NCI-H2196 treated with DMSO at 0.1 percent for 48 hours (cell line): ENCODE data around the gene VSTM2A.
"Not testable (repeated sequence)": the region's sequence is repeated elsewhere in the genome, so short reads cannot be mapped to it uniquely, and the experiment has no call there.

Source experiments
- DNase-seq: peaks from one replicate; lab custom pipeline; 2025; ENCODE audit not compliant: unreplicated experiment; lab: John Stamatoyannopoulos, UW

Gene VSTM2A, protein sequence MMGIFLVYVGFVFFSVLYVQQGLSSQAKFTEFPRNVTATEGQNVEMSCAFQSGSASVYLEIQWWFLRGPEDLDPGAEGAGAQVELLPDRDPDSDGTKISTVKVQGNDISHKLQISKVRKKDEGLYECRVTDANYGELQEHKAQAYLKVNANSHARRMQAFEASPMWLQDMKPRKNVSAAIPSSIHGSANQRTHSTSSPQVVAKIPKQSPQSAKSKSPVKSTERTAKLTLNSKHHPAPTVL

DNA sequence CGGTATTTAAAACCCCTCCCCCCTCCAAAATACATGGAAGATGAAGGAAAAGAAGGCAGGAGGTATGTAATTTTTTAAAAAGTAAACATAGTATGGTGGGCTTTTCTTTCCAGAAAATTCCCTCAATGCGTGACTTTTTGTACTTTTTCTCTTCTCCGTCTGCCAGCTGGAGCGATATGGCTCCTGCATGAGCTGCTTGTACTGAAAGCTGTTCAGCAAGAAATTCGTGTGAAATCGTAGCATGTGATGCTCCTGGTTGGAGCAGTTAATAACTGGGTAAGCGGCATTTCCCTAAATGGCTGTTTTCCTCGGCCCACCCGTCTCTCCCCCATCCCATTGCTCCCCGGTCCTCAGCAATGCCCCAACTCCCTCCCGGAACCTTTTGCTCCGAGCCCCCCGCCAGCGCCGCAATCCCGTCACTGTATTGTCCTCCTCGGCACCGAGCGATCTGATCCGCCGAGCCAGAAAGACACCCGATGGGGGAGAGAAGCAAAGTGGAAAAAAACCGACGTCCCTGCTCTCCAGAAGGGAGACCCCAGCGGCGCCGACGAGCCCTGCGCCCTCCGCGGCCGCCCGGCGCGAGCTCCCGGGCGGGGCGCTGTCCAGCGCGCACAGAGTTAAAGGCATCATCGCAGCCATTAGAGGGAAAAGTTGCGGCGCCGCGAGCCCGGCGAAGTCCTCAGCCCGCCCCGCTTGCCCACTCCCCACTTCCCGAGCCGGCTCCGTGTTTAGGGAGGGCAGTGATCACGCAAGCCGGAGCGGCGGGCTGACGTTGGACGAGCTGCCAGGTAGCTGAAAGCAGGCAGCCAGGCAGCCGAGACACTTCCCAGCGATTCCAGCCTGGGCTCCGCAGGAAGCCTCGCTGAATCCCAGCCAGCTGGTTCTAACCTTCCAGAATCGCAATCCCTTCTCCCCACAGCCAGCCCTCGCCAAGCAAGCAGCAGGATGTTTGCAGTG lies at the start of gene VSTM2A:
VSTM2A (plus strand) TSS at position 707 of the 957 bp plus-strand sequence. CDS start 356 bp downstream, outside the sequence.
- no peak for DNase-seq

DNA sequence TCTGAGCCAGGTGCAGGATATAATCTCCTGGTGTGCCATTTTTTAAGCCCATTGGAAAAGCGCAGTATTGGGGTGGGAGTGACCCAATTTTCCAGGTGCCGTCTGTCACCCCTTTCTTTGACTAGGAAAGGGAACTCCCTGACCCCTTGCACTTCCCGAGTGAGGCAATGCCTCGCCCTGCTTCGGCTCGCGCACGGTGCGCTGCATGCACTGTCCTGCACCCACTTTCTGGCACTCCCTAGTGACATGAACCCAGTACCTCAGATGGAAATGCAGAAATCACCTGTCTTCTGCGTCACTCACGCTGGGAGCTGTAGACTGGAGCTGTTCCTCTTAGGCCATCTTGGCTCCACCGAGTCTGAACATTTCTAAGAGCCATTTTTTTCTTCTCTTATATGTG lies 37.6 kb upstream of the VSTM2A start:
- not testable (repeated sequence) for DNase-seq

DNA sequence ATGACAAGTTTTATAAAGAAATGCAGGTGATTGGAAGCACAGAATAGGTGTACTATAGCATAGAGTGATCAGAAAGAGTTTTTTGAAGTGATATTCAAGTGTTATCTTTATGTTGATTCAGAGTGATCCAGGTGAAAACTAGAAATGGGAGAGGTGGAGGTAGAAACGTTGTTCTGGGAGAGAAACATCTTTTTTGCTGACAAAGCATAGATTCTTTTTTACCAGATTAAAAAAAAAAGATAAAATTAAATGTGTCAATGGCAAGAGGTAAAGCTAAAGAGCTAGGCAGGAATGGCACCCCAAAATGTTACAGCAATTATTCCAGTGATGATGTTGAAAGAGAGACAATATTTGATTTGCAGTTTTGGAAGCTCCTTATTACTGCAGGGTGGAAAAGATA lies 12.6 kb upstream of the VSTM2A start:
- DNase-seq: no peak

DNA sequence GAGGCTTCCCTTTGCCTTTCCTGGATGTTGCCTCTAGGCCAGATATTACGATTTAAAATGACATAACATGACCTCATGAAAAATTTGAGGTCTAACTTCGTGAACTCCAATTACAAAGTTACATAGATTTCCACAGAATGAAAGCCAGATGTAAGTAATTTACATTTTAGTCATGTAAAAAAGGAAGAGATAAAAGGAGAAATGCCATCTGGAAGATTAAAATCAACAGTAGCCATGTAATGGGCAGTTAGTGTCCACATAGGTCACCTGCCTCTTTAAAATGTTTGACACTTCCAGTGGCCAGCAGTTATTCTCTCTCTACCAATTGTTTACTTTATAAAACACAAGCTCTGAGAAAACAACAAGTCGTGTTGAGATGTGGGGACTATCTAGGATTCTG lies 4.1 kb upstream of the VSTM2A start:
- DNase-seq: no peak

DNA sequence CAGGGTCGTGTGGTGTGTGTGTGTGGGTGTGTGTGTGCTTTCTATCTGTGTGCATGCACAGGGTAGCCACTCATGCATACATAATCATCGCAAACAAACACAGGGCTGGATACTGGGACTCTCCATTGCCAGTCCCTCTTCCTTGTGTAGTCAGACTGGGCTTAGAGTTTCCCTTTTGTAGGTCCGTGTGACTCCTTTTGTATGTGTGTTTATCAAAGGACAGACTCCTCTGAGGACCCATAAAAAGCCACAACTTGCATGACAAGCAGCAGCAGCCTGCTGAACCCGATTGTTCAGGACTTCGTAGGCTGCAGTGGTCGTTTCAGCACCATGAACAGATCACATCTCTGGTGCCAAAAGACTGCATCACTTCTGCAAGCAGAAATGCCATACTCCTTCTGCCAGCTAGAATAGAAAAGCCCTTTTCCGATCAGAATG lies 895 bp downstream of the VSTM2A start:
- DNase-seq: no peak

DNA sequence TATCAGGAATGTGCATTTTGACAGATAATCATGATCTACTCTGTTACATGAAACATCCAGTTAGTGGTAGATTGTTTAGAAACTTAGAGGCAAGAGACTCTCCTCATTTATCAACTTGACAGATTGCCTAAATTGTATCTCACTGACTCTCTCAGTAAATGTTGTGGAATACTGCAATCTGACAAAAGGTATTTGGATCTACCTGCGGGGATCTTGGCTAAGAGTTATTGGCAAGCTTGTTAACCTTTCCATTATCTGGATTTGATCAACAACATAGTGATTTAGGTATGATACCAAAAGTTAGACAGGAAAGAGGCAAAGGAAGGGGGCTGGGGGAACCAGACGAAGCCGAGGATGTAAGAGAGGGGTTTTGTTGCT lies 2.0 kb downstream of the VSTM2A start:
- DNase-seq: no peak

DNA sequence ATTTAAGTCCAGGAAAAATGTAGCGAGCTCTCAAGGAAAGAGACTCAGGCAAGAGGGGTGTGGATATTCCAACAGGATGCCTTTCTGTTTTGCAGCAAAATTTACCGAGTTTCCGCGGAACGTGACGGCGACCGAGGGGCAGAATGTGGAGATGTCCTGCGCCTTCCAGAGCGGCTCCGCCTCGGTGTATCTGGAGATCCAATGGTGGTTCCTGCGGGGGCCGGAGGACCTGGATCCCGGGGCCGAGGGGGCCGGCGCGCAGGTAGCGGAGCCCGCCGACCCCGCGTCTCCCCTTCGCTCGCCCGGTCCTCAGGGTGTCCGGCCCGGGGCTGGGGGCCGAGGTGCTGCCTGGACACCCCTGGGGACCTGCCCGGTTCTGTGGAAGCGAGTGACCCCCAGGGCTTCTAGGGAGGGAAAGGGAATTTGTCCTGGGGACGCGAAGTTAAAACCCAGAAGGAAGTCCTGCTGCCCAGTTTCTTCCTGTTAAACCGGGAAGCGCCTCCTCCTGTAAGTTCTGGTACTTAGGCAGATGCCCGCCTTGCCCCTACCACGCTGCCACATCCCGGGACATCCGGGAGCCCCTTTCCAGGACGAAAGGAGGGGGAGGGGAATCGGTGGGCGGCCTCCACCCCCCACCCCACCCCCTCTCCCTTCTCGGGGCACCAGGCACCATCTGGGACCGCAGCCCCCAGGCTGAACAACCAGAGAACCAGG lies 2.5 kb downstream of the VSTM2A start:
- no peak for DNase-seq

DNA sequence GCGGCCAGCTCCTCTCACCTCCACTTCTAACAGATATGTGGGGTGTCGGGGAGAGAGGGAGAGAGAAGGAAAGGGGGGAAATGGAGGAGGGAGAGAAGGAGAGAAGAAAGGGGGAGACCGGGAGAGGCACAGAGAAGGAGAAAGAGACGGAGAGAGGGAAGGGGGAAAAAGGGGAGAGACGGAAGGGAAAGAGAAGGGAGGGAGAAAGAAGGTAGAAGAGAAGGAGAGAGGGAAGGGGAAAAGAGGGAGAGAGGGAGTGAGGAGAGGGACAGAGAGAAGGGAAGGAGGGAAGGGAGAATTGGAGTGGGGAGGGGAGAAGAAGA lies 3.0 kb downstream of the VSTM2A start:
- no peak for DNase-seq

DNA sequence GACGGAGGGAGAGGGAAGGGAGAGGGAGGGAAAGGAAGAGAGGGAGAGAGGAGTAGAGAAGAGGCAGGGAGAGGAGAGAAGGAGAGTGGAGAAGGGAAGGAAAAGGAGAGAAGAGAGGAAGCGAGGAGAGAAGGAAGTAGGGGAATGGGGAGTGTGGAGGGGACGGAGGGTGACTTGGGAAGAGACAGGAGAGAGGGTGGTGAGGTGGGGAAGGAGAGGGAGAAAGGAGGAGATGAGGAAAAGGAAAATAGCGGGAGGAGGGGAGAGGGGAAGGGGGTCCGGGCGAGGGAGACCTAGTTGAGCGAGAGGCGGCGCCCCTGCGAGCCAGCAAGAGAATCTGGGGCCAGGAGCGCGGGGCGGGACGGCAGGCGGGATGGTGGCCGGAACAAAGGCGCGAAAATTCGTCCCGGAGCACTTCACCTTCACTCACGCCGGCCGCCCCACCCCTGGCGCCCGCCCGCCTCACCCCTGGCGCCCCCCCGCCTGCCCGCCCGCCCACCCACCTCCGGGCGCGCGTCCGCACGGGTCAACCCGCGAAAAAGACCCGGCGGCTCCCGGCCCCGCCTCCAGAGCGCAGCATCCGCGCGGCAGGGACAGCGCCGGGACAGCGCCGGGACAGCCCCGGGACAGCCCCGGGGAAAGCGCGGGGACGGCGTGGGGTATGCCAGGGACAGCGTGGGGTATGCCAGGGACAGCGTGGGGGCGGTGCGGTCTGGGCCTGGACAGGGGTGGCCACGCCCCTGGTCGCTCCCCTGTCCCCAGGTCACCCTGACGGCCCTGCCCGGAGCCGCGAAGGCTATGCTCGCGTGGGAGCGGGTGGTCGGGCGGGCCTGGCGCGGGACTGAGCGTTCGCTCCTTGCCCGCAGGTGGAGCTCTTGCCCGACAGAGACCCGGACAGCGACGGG lies 4.2 kb downstream of the VSTM2A start:
- no peak for DNase-seq

DNA sequence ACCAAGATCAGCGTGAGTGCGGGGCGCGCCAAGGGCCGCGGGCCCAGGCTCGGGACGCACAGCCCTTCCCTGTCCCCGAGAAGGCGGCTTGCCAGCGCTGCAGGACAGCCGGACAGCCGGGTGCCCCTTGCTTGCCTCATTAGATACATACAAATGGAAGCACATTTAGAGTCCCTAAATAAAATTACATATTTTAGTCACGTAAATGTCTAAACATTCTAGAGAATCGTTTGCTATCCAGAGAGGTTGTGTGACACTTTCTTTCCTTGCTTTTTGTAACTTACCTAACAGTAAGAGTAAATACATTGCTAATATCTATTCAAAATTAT lies 4.8 kb downstream of the VSTM2A start:
- DNase-seq: no peak

DNA sequence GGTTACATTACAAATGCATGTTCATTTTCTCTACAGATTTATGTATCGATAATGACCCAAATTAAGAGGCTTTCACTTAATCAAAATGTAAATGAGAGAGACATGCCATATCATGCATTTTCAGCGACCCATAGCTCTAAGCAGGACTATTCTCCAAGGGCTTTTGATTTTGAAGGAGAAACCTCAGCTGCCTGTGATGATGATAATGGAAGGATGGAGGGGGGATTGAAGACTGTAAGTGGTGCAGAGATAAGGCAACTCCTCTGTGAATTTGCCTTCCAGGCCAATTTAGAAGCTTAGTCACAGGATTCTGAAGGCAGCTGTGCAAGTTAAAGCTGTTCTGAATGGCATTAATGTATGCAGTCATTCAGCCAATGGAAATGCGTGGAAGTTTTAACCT lies 8.3 kb downstream of the VSTM2A start:
- no peak for DNase-seq

DNA sequence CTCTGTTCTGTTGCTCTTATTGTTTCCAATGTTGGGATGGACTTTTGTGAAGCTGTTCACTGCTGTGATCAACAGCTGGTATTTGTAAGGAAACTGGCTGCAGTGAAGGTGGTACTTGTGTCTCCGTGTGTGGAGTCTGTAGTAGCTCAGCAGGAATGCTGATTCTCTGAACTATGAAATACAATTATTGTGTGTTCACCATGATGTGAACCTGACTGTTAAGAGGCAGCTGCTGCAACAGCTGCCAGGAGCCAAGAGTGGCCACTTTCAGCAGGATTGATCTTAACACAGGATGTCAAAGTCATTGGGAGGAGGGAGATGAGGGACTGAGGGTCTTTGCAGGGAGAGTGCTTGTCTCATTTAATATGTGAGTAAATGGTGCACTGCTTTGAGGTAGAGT lies 13.9 kb downstream of the VSTM2A start:
- DNase-seq: no peak

DNA sequence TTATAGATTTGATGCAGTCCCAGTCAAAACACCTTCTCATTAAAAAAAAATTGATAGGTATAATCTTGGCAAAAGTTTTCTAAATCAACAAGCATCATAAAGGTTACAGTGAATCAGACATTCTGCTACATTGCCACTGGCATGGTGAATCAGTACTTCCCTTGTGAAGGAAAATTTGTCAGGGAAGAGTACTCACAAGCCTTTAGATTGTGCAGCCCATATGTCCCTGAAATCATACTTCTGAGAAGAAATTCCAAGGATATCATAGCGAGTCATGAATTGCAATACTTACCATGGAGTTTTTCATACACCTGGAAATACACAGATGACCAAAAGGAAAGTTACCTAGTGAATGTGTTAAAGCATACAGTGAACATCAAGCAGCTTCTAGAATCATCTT lies 17.2 kb downstream of the VSTM2A start:
- DNase-seq: no peak

DNA sequence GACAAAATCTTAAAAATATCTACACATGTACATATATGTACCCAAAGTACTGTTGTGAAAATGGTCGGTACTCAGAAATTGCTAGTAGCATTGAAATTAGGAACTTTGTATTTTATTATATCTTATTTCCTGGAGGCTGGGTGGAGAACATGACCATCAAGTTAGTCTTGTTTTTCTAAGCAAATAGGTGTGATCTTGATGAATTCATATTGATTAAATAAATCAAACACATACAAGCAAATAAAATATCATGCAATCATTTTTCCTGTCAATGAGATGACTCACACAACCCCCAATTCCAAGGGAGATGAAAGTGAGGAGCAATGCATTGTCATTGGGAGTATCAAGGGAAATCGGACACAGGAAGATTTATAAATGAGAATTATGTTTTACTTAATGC lies 18.0 kb downstream of the VSTM2A start:
- no peak for DNase-seq

DNA sequence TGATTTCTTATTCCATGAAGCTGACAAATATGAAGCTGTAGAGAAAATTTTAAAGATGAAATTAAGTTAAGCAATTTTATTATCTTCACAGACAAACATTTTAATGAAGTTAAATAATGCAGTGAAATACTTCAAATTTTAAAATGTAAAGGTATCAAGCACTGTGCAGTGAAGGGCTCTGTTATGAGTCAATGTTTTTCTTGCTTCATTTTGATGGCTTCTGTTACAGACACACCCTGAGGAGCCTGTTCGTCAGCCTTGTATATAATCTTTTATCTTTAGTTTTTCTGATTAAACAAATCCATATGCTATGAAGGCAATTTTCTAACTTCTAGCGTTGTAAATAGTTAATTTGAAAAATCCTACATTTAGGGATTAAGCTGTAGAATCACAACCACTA lies 18.5 kb downstream of the VSTM2A start:
- DNase-seq: no peak

DNA sequence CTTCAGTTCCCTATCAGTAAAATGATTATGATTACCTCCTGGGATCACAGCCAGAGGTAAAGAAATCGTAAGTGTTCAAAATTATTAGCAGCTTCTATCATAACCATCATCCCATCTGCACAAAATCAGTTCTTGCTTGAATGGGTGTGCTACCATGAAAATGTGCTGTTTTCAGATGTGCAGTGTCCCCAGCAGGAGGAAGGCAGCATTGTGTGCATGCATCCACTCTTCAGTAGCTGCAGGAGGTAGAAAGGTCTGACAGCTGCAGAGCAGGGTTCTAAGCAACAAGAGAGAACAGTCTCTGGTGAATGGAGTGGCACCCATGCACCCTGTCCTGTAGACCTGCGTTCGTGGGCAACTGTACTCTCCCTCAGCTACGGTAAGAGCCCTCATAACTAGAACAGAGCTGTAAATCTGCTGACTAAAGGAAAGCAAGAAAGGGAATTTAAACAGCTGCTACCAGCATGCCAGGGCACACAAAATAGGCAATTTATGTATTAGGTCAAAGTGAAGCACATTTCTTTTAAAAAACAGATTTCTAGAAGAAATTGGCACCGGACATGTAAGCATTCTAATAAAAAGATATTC lies 21.2 kb downstream of the VSTM2A start:
- no peak for DNase-seq

DNA sequence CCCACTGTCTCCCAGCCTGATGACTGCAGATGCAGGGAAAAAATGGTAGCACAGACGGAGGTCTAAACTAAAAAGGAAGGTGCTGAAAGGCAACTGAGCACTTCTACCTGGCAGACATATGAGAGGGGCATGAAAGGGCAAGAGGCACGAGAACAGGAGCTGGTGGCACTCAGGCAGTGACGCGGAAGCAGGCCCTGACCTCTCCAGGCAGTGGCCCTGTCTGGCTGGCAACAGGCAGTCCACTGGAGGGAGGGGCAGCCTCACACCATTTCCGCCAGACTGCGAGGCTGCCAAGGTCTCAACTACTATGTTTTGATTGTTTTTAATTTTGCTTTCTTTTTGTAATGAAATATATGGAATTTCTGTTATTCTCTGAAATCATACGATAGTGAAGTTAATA lies 23.3 kb downstream of the VSTM2A start:
- no peak for DNase-seq

DNA sequence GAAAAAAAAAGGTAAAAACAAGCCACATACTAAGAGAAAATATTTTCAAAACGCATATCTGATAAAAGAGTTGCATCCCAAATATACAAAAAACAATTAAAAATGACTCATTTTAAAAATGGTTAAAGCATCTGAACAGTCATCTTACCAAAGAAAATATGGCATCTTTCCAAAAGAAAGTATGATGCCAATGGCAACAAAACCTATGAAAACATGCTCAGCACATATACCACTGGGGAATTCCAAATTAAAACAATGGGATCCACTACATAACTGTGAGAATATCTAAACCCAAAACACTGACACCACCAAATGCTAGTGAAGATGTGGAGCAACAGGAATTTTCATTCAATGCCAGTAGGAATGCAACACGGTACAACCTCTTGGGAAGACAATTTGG lies 39.3 kb downstream of the VSTM2A start:
- DNase-seq: no peak

DNA sequence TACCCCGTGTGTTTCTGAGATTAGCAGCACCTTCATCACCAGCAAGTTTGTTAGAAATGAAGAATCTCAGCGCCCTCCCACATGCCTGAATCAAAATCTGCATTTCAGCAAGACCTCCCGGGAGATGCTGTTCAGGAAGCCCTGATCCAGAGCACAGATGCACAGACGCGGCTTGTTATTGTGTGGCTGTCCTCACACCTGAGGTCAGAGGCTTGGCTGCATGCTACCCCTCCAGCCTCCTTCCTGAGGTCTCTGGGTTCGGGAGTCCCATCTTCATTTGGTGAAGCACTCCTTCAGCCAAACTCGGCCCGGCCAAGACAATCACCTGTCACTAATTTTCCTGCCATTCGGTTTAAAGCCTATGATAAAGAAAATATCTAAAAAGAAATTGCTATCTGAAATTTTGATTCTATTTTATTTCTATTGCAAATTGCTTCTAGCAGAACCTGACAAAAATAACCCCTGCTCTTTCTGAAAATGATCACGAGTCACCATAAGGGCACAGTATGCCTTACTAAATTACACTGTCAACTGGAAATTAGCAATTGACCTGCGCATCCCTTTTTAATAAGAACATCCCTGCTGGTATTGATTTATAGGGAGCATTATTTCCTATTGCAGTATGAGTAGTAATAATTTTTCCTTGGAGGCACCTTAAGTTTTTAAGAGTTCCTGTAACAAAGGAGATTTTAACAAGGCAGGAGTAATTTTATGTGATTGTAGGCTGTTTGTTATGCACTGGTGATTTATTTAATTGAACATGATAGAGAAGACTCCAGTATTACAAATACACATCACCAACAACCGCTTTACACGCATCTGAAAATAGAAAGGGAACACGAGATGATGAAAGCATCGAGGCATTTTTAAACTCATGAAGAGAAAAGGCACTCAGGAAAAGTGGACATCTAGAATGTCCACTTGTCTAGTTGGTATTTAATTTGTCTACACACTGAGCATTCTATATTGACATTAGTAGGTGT lies 49.5 kb downstream of the VSTM2A start:
- no peak for DNase-seq
